CD4-positive, CD25-positive, alpha-beta regulatory T cell (primary cell): ENCODE results near the gene RSBN1. TPM values are rescaled to one million over a fixed set of nuclear protein-coding genes. Genes with fewer than 3 reads are reported as not detected.

Experiments used
- ATAC-seq, 2 donors: fragments of 150-1000 bp; cut with Tn5 transposase; one replicate each; pipeline ENCODE4 v1.10.0; 2021; ENCODE audit warnings: low read depth in 2 of 2, moderate number of reproducible peaks in 2 of 2, moderate library complexity in 1 of 2
- DNase-seq, 3 donors: peaks; one replicate each; pipeline versions ENCODE4 v3.0.0 to v3.0.0-alpha.2; 2012 to 2022; ENCODE audit warnings: mixed read lengths in 1 of 3
- H3K27ac ChIP-seq: one replicate; pipeline ENCODE4 v1.7.0; 2013; ENCODE audit warnings: mild to moderate bottlenecking, low read length; ENCODE audit not compliant: insufficient read depth, poor library complexity, severe bottlenecking
- H3K27me3 ChIP-seq: one replicate; pipeline ENCODE4 v1.7.0; 2013; ENCODE audit warnings: low read length; ENCODE audit not compliant: control insufficient read depth, insufficient read depth
- H3K36me3 ChIP-seq: one replicate; pipeline ENCODE4 v1.7.0; 2013; ENCODE audit warnings: mild to moderate bottlenecking, low read length, moderate library complexity; ENCODE audit not compliant: control insufficient read depth, insufficient read depth
- H3K4me1 ChIP-seq: 2 replicates; pipeline ENCODE4 v1.7.0; 2013; ENCODE audit warnings: mild to moderate bottlenecking, low read length; ENCODE audit not compliant: insufficient read depth, control insufficient read depth, poor library complexity, severe bottlenecking
- H3K4me3 ChIP-seq: one replicate; pipeline ENCODE4 v1.7.0; 2013; ENCODE audit warnings: low read depth, mild to moderate bottlenecking, low read length, moderate library complexity
- H3K9me3 ChIP-seq, 2 experiments: 1 replicate in 1 of 2; 2 replicates in 1 of 2; pipeline ENCODE4 v1.7.0; 2013; ENCODE audit warnings: low read length in 2 of 2, mild to moderate bottlenecking in 1 of 2, moderate library complexity in 1 of 2; ENCODE audit not compliant: control insufficient read depth in 2 of 2
- H3K27ac Mint-ChIP-seq, 3 donors: one replicate each; pipeline ENCODE4 v1.8.0; 2020 to 2022; ENCODE audit warnings: mild to moderate bottlenecking in 3 of 3, mixed read lengths in 3 of 3, moderate library complexity in 2 of 3
- H3K27me3 Mint-ChIP-seq: one replicate; pipeline ENCODE4 v1.8.0; 2022; ENCODE audit warnings: mild to moderate bottlenecking, mixed read lengths
- H3K36me3 Mint-ChIP-seq: one replicate; pipeline ENCODE4 v1.8.0; 2020; ENCODE audit warnings: mixed read lengths
- H3K4me1 Mint-ChIP-seq, 4 donors: one replicate each; pipeline ENCODE4 v1.8.0; 2020 to 2022; ENCODE audit warnings: mixed read lengths in 4 of 4, mild to moderate bottlenecking in 1 of 4
- H3K4me3 Mint-ChIP-seq, 4 donors: one replicate each; pipeline ENCODE4 v1.8.0; 2020 to 2022; ENCODE audit warnings: mild to moderate bottlenecking in 4 of 4, mixed read lengths in 4 of 4, moderate library complexity in 3 of 4
- H3K9me3 Mint-ChIP-seq, 7 donors: one replicate each; pipeline ENCODE4 v1.8.0; 2020 to 2022; ENCODE audit warnings: mixed read lengths in 7 of 7, mild to moderate bottlenecking in 3 of 7, moderate library complexity in 2 of 7
- polyA plus RNA-seq, 4 donors: library from polyadenylated mRNA; unstranded; fragments of 300-500 nt; fragmentation: Illumina TruSeq; gene quantifications; one replicate each; pipeline ENCODE4 v1.2.3, GENCODE V29; 2021
- total RNA-seq: library from RNA; stranded (reverse); gene quantifications from one replicate; pipeline ENCODE4 v1.2.3, GENCODE V29; 2022

RSBN1 gene
- total and polyA plus RNA-seq, 5 donors from 2014 or later: 43.8 to 52.7 (median 50.2) TPM

DNA sequence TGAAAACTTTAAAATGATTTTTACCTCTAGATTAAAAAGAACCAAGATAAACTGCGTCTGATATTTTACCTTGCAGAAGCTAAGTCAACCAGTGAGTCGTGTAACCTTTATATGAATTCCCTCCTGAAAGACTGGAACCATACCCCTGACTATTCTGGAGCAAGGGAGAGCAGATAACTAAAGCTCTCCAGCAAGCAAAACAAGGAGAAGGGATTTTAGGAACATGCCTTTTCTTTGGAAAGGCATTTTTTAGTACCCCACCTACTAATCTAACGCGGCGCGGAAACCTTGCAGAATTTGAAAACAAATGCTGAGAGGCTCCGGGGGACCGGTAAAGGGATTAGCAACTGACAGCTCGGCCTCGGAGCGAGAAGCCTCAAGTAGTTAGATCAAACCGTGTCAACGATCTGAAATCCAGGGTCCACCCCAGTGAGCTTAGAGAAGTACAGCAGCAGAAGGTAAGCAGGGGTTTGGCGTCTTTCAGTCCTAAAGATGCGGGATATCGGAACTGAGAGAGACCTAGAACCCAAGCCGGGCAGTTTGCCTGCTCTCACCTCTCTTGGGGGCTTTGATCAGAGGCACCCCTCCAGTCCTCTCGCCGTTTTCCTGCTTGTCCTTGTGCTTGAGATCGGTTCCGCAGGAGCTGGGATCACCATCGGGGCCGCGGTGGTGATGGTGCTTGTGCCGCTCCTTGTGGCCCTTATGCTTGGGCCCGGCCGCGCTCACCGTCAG, 954 bp downstream of the RSBN1 start:
- H3K27ac Mint-ChIP-seq: peak overlapping the region; percentile 95 to 100 (median 99)
- no peaks in the 10 kb centered on the region for H3K27me3 Mint-ChIP-seq
- Histone ChIP-seq H3K36me3 (peaks cover 7% of the 10 kb centered on the region), H3K9me3 (no peaks in the 10 kb centered on the region), H3K27me3 (no peaks in the 10 kb centered on the region), H3K4me3 (peak overlapping the region; percentile 95), H3K4me1 (peaks cover 46% of the 10 kb centered on the region), H3K27ac (peak overlapping the region; percentile 95)
- H3K4me3 Mint-ChIP-seq: peak overlapping the region; percentile 96 to 99 (median 98)
- ATAC-seq: peak in 1 of 2 donors; percentile 1
- peaks cover 5% of the 10 kb centered on the region for H3K36me3 Mint-ChIP-seq
- peak in 2 of 3 donors; percentile 9 to 55 for DNase-seq
- H3K4me1 Mint-ChIP-seq: peaks cover 16 to 53% (median 35%) of the 10 kb centered on the region in 4 donors
- H3K9me3 Mint-ChIP-seq: peaks cover 0 to 3% (median 0%) of the 10 kb centered on the region in 7 donors

DNA sequence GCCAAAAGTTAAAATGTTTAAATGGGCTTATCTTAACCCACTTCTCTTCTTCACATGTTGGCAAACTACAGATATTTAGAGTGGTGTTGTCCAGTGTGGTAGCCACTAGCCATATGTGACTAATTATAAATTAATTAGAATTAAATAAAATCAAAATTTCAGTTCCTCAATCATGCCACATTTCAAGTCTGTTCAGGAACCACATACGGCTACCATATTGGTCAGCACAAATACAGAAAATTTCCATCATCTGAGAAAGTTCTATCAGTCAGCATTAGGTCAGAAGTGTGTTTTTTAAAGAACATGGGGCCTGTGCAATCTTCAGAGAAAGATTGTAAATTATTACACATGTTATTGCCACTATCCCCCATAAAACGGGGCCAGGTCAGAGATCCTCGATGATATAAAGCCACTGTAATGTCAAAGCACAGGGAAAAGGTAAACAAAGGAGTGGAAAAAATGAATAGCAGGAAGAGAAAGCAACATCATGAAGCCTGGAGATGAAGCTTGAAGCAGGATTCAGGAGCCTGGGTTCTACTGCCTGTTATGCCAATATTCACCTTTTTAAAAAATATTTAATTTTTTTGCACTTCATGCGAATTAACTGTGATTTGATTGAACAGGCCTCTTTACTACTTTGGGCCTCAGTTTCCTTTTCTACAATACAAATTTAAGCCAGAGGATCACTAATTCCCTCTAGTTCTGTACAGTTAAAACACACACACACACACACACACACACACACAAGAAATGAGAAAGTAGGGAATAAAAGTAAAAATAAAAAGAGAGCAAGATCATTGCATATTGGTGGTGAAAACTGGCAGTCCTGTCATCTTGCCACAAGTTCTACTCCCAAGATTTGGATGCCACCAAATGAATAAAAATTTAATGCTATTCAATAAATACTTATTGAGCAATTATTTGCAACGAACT, 2.3 kb downstream of the RSBN1 start:
- Histone ChIP-seq H3K4me1 (peaks cover 53% of the 10 kb centered on the region), H3K9me3 (no peaks in the 10 kb centered on the region), H3K27me3 (no peaks in the 10 kb centered on the region), H3K4me3 (peak overlapping the region; percentile 95), H3K27ac (peak overlapping the region; percentile 35), H3K36me3 (peaks cover 7% of the 10 kb centered on the region)
- ATAC-seq: no peak
- Mint-ChIP-seq H3K27ac (peak overlapping the region in 2 of 3 donors; percentile 79 to 95), H3K36me3 (peaks cover 11% of the 10 kb centered on the region), H3K4me1 (peaks cover 24 to 67% (median 45%) of the 10 kb centered on the region in 4 donors), H3K4me3 (peak overlapping the region; percentile 94 to 99 (median 97)), H3K9me3 (peaks cover 0 to 3% (median 0%) of the 10 kb centered on the region in 7 donors), H3K27me3 (no peaks in the 10 kb centered on the region)
- DNase-seq: no peak

DNA sequence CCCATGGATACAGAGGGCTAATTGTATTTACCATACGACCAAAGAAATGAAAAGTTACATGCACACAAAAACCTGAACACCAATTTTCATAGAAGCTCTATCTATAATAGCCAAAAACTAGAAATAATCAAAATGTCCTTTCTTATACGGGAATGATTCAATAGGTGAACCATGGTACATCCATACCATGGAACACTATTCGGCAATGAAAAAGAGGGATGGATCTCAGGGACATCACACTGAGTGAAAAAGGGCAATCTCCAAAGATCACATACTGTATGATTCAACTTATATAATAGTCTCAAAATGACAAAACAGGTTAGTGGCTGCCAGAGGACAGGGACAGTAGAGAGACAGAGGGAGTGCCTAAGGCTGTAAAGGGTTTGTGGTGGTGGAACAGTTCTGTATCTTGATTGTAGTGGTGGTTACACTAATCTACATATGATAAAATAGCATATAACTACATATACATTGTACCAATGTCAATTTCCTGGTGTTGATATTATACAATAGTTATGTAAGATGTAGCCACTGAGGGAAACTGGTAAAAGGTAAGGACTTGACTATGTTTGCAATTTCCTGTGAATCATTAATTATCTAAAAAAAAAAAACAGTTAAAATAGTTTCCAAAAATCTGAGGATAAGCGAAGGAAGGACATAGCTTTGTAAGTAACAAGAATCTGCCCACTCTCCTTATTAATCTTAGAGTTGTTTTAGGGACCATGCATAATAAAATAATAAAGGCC, 3.7 kb downstream of the RSBN1 start:
- peaks cover 0 to 3% (median 0%) of the 10 kb centered on the region in 7 donors for H3K9me3 Mint-ChIP-seq
- peak overlapping the region; percentile 33 to 75 (median 34) for H3K27ac Mint-ChIP-seq
- Histone ChIP-seq H3K4me3 (peak overlapping the region; percentile 95), H3K9me3 (no peaks in the 10 kb centered on the region), H3K27me3 (no peaks in the 10 kb centered on the region), H3K27ac (peak overlapping the region; percentile 58), H3K36me3 (peaks cover 7% of the 10 kb centered on the region), H3K4me1 (peaks cover 63% of the 10 kb centered on the region)
- peaks cover 11% of the 10 kb centered on the region for H3K36me3 Mint-ChIP-seq
- H3K4me1 Mint-ChIP-seq: peaks cover 33 to 80% (median 54%) of the 10 kb centered on the region in 4 donors
- no peaks in the 10 kb centered on the region for H3K27me3 Mint-ChIP-seq
- H3K4me3 Mint-ChIP-seq: peak overlapping the region; percentile 73 to 96 (median 86)
- DNase-seq (peak in 2 of 3 donors; percentile 4 to 28), ATAC-seq (no peak)

DNA sequence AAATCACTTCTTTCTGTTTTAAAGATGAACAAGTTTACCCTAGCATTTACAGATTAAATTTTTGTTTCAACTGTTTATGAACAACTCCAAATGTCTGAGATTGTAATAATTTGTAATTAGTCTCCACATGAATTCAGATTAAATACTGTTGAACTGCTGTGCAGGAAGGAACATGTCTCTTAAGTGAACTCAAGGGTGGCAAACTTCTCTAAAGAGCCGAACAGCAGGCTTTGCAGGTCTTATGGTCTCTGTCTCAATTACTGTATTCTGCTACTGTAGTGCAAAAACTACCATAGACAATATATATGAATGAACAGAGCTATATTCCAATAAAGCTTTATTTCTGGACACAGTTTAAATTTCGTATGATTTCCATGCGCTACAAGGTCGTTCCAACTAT, 6.6 kb downstream of the RSBN1 start:
- Mint-ChIP-seq H3K4me1 (peaks cover 52 to 97% (median 73%) of the 10 kb centered on the region in 4 donors), H3K36me3 (peaks cover 19% of the 10 kb centered on the region), H3K27ac (no peak overlapping the region), H3K9me3 (peaks cover 0 to 1% (median 0%) of the 10 kb centered on the region in 7 donors), H3K4me3 (peak overlapping the region; percentile 23 to 87 (median 38)), H3K27me3 (no peaks in the 10 kb centered on the region)
- peaks cover 7% of the 10 kb centered on the region for H3K36me3 ChIP-seq
- no peak overlapping the region for H3K4me3 ChIP-seq
- no peaks in the 10 kb centered on the region for H3K9me3 ChIP-seq
- no peaks in the 10 kb centered on the region for H3K27me3 ChIP-seq
- H3K27ac ChIP-seq: no peak overlapping the region
- DNase-seq: no peak
- no peak for ATAC-seq
- H3K4me1 ChIP-seq: peaks cover 69% of the 10 kb centered on the region

DNA sequence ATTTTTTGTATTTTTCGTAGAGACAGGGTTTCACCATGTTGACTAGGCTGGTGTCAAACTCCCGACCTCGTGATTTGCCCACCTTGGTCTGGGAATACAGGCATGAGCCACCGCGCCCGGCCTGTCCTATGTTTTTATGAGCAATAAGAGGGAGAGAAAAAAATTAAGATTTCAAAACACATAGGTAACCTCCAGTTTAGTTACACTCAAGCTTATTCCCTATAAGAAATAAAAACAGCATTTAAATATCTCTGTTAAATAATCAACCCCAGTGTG, 7.1 kb downstream of the RSBN1 start:
- no peak for ATAC-seq
- no peak overlapping the region for H3K27ac Mint-ChIP-seq
- Histone ChIP-seq H3K4me3 (no peak overlapping the region), H3K27me3 (no peaks in the 10 kb centered on the region), H3K4me1 (peaks cover 69% of the 10 kb centered on the region), H3K9me3 (no peaks in the 10 kb centered on the region), H3K36me3 (peaks cover 7% of the 10 kb centered on the region), H3K27ac (no peak overlapping the region)
- H3K4me1 Mint-ChIP-seq: peaks cover 52 to 98% (median 76%) of the 10 kb centered on the region in 4 donors
- peaks cover 0 to 1% (median 0%) of the 10 kb centered on the region in 7 donors for H3K9me3 Mint-ChIP-seq
- H3K4me3 Mint-ChIP-seq: peak overlapping the region; percentile 6 to 63 (median 42)
- H3K36me3 Mint-ChIP-seq: peaks cover 19% of the 10 kb centered on the region
- DNase-seq: no peak
- no peaks in the 10 kb centered on the region for H3K27me3 Mint-ChIP-seq

DNA sequence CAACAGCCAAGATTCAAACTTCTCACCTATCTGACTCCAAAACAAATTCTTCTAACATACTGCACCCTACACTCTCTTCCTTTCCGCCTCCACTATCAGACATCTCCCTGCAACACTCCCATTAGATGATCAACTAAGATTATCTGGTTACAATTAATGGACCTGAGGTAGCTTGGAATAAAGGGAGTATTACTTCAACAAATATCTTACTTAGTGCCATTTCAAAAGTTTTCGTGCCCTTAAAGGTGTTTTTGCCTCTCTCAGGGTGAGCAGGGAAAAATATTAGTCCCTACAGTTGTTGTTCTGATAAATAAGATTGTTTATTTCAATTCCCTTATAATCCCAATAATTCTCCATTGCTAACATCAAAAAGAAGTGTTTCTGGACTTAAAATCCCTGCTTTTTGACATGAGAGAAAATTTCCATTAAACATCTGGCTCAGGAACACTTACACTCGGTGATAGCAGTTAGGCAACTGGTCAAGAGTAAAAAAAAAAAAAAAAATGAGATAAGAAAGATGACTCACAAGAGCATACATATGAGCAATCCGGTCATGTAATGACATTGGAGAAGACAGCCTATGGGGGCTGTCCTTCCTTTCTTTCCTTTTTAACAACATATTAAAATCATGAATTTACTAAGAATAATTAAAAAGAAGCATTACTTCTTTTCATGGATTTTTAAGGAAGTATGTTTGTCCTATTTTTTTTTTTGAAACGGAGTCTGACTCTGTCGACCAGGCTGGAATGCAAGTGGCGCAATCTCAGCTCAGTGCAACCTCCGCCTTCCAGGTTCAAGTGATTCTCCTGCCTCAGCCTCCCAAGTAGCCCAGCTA, 7.6 kb downstream of the RSBN1 start:
- Mint-ChIP-seq H3K4me3 (peak overlapping the region; percentile 6 to 63 (median 58)), H3K36me3 (peaks cover 19% of the 10 kb centered on the region), H3K4me1 (peaks cover 48 to 97% (median 77%) of the 10 kb centered on the region in 4 donors)

More for the DNA sequence above, 7.6 kb downstream of the RSBN1 start:
- DNase-seq (no peak), ATAC-seq (no peak)
- H3K27me3 ChIP-seq: no peaks in the 10 kb centered on the region
- Mint-ChIP-seq H3K9me3 (peaks cover 0 to 1% (median 0%) of the 10 kb centered on the region in 7 donors), H3K27me3 (no peaks in the 10 kb centered on the region), H3K27ac (peak overlapping the region in 1 of 3 donors; percentile 66)
- peaks cover 7% of the 10 kb centered on the region for H3K36me3 ChIP-seq
- peak overlapping the region; percentile 46 for H3K4me3 ChIP-seq
- H3K4me1 ChIP-seq: peaks cover 68% of the 10 kb centered on the region
- H3K9me3 ChIP-seq: no peaks in the 10 kb centered on the region
- no peak overlapping the region for H3K27ac ChIP-seq
